HG03139 (cell line): Measurements from ENCODE around the gene KDM4C.
"Not testable (repeated sequence)": the region's sequence is repeated elsewhere in the genome, so short reads cannot be mapped to it uniquely, and the experiment has no call there.

ENCODE experiments used
- ATAC-seq: cut with Tn5 transposase; IDR thresholded peaks from one replicate; pipeline ENCODE4 v1.9.1; 2021; ENCODE audit not compliant: unreplicated experiment

The KDM4C gene

GRCh38 chr9:6802926-6803325 is 45.2 kb downstream of the KDM4C start:
- ATAC-seq = no peak

GRCh38 chr9:6805532-6805931 is 47.8 kb downstream of the KDM4C start:
- ATAC-seq = no peak

- not testable (repeated sequence) for ATAC-seq
Measured at GRCh38 chr9:6806318-6806717, 48.5 kb downstream of the KDM4C start.

GRCh38 chr9:6807669-6808068 is 49.9 kb downstream of the KDM4C start:
- ATAC-seq = not testable (repeated sequence)

GRCh38 chr9:6811436-6811835 is 53.7 kb downstream of the KDM4C start:
- no peak for ATAC-seq

- ATAC-seq = no peak
Measured at GRCh38 chr9:6816581-6816980, 58.8 kb downstream of the KDM4C start.

- ATAC-seq = no peak
Measured at GRCh38 chr9:6818292-6818922, 60.6 kb downstream of the KDM4C start.

GRCh38 chr9:6819112-6819511 is 61.3 kb downstream of the KDM4C start:
- no peak for ATAC-seq

- ATAC-seq = no peak
Measured at GRCh38 chr9:6819529-6819928, 61.8 kb downstream of the KDM4C start.

GRCh38 chr9:6822696-6823095 is 64.9 kb downstream of the KDM4C start:
- no peak for ATAC-seq

GRCh38 chr9:6827439-6828145 is 69.8 kb downstream of the KDM4C start:
- no peak for ATAC-seq

GRCh38 chr9:6829027-6829426 is 71.3 kb downstream of the KDM4C start:
- no peak for ATAC-seq

GRCh38 chr9:6829536-6829935 is 71.8 kb downstream of the KDM4C start:
- ATAC-seq = no peak

GRCh38 chr9:6833518-6834192 is 75.9 kb downstream of the KDM4C start:
- no peak for ATAC-seq

GRCh38 chr9:6834306-6834705 is 76.5 kb downstream of the KDM4C start:
- ATAC-seq = no peak

- ATAC-seq = no peak
Measured at GRCh38 chr9:6838158-6838557, 80.4 kb downstream of the KDM4C start.

GRCh38 chr9:6842584-6842947 is 84.8 kb downstream of the KDM4C start:
- no peak for ATAC-seq

- no peak for ATAC-seq
Measured at GRCh38 chr9:6843742-6844141, 86.0 kb downstream of the KDM4C start.

GRCh38 chr9:6844267-6844666 is 86.5 kb downstream of the KDM4C start:
- ATAC-seq = no peak

- no peak for ATAC-seq
Measured at GRCh38 chr9:6845128-6845826, 87.5 kb downstream of the KDM4C start.

GRCh38 chr9:6845880-6846279 is 88.1 kb downstream of the KDM4C start:
- no peak for ATAC-seq
